Measurements from ENCODE around the gene CSNK2B. TPM values are rescaled to one million over a fixed set of nuclear protein-coding genes. Genes with fewer than 3 reads are reported as not detected.

Gene CSNK2B
- total RNA-seq, 1 experiment from 2014 or later: 219 TPM

DNA sequence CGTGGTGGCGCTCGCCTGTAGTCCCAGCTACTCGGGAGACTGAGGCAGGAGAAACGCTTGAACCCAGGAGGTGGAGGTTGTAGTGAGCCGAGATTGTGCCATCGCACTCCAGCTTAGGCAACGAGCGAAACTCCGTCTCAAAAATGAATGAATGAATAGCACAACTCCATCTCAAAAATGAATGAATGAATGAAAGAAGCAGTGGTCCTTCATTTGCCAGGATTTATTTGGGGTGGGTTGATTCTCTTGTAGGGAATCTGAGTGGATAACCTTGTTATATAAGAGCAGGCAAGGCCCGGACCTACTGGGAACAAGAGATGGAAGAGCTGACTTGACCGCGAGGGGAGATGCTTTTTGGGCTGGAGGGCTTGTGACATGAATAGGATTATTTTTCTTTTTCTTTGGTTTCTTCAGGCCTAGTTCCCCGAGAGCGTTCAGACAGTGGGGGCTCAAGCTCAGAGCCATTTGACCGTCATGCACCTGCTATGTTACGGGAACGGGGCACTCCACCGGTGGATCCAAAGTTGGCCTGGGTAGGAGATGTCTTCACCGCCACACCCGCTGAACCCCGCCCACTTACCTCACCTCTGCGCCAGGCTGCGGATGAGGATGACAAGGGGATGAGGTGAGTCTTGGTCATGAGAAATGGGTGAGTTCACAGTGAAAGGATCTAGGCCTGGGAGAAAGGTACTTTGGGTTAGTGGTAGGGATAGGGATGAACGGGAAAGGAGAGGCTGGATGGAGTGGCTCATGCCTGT, 35.5 kb upstream of the CSNK2B start:
- H3K9me3 ChIP-seq (ENCODE audit: control insufficient read depth, insufficient read depth, low read depth, low read length): no peaks in the 10 kb centered on the region
- intact Hi-C loops (cut with micrococcal nuclease; ENCODE audit: unreplicated experiment) (loop anchor here (1.0 kb wide), 1 partner anchor 9 kb away; no protein-coding TSS in a partner anchor), in situ Hi-C loops (cut with HindIII; ENCODE audit: low pct_unique_long_range_greater_than_20kb, low sequenced_read_pairs) (no loop called here)
- ATAC-seq (no peak), DNase-seq (ENCODE audit: low read depth, low spot score) (no peak)
- H3K36me3 ChIP-seq (ENCODE audit: control insufficient read depth, insufficient read depth, low read length): peaks cover 55% of the 10 kb centered on the region
- CTCF ChIA-PET: interaction anchor here (0.5 kb wide), 1 partner anchor 40 kb away, joined by 3 read pairs; no protein-coding TSS in a partner anchor
- H3K27me3 ChIP-seq (ENCODE audit: control insufficient read depth, insufficient read depth, low read length): no peaks in the 10 kb centered on the region
- BruUV-seq (replicated peaks): no TSS peak
- peaks cover 5% of the 10 kb centered on the region; the same call in 1 of the 2 replicates for H3K4me1 ChIP-seq (ENCODE audit: control insufficient read depth, insufficient read depth, low read length)
- no peak overlapping the region for H3K4me3 ChIP-seq (ENCODE audit: low read depth in 2 of 2, low read length in 2 of 2)
- TF ChIP-seq SIN3A (IDR thresholded peaks at IDR 0.05; ENCODE audit: borderline replicate concordance, insufficient read depth, low read depth, low read length) (no peak), POLR2AphosphoS5 (IDR thresholded peaks at IDR 0.05; ENCODE audit: low read depth, low read length) (no peak; the same call in 1 of the 2 replicates), TCF7L2 (IDR thresholded peaks at IDR 0.05; ENCODE audit: low read depth, low read length) (no peak)
- TF ChIP-seq, protein P1, sequence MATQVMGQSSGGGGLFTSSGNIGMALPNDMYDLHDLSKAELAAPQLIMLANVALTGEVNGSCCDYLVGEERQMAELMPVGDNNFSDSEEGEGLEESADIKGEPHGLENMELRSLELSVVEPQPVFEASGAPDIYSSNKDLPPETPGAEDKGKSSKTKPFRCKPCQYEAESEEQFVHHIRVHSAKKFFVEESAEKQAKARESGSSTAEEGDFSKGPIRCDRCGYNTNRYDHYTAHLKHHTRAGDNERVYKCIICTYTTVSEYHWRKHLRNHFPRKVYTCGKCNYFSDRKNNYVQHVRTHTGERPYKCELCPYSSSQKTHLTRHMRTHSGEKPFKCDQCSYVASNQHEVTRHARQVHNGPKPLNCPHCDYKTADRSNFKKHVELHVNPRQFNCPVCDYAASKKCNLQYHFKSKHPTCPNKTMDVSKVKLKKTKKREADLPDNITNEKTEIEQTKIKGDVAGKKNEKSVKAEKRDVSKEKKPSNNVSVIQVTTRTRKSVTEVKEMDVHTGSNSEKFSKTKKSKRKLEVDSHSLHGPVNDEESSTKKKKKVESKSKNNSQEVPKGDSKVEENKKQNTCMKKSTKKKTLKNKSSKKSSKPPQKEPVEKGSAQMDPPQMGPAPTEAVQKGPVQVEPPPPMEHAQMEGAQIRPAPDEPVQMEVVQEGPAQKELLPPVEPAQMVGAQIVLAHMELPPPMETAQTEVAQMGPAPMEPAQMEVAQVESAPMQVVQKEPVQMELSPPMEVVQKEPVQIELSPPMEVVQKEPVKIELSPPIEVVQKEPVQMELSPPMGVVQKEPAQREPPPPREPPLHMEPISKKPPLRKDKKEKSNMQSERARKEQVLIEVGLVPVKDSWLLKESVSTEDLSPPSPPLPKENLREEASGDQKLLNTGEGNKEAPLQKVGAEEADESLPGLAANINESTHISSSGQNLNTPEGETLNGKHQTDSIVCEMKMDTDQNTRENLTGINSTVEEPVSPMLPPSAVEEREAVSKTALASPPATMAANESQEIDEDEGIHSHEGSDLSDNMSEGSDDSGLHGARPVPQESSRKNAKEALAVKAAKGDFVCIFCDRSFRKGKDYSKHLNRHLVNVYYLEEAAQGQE (IDR thresholded peaks at IDR 0.05; ENCODE audit: insufficient read depth in 1 of 2, low read depth in 2 of 2, low read length in 1 of 2): no peak
- TF ChIP-seq, protein P2, sequence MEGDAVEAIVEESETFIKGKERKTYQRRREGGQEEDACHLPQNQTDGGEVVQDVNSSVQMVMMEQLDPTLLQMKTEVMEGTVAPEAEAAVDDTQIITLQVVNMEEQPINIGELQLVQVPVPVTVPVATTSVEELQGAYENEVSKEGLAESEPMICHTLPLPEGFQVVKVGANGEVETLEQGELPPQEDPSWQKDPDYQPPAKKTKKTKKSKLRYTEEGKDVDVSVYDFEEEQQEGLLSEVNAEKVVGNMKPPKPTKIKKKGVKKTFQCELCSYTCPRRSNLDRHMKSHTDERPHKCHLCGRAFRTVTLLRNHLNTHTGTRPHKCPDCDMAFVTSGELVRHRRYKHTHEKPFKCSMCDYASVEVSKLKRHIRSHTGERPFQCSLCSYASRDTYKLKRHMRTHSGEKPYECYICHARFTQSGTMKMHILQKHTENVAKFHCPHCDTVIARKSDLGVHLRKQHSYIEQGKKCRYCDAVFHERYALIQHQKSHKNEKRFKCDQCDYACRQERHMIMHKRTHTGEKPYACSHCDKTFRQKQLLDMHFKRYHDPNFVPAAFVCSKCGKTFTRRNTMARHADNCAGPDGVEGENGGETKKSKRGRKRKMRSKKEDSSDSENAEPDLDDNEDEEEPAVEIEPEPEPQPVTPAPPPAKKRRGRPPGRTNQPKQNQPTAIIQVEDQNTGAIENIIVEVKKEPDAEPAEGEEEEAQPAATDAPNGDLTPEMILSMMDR (IDR thresholded peaks at IDR 0.05): no peak
- POLR2A ChIA-PET: no interaction called here
- no peak overlapping the region for H3K27ac ChIP-seq (ENCODE audit: low read length)

DNA sequence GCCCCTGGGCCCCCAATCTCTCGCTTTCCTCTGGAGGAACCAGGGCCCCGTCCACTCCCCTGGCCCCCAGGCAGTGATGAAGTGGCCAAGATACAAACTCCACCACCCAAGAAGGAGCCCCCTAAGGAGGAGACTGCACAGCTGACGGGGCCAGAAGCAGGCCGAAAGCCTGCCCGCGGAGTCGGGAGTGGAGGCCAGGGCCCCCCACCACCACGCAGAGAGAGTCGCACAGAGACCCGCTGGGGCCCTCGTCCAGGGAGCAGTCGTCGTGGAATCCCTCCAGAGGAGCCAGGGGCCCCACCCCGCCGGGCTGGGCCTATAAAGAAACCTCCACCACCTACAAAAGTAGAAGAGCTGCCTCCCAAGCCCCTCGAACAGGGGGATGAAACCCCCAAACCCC, 34.7 kb upstream of the CSNK2B start:
- TF ChIP-seq, protein P1 (IDR thresholded peaks at IDR 0.05; ENCODE audit: insufficient read depth in 1 of 2, low read depth in 2 of 2, low read length in 1 of 2): no peak
- TF ChIP-seq, protein P2 (IDR thresholded peaks at IDR 0.05): no peak
- TF ChIP-seq TCF7L2 (IDR thresholded peaks at IDR 0.05; ENCODE audit: low read depth, low read length): no peak
- TF ChIP-seq POLR2AphosphoS5 (IDR thresholded peaks at IDR 0.05; ENCODE audit: low read depth, low read length): no peak
- TF ChIP-seq SIN3A (IDR thresholded peaks at IDR 0.05; ENCODE audit: borderline replicate concordance, insufficient read depth, low read depth, low read length): no peak
- ChIA-PET POLR2A (no interaction called here), CTCF (no interaction called here)
- H3K36me3 ChIP-seq (ENCODE audit: control insufficient read depth, insufficient read depth, low read length): peaks cover 52% of the 10 kb centered on the region
- no peaks in the 10 kb centered on the region for H3K27me3 ChIP-seq (ENCODE audit: control insufficient read depth, insufficient read depth, low read length)
- ATAC-seq (no peak), DNase-seq (ENCODE audit: low read depth, low spot score) (no peak)
- peaks cover 6% of the 10 kb centered on the region; the same call in 1 of the 2 replicates for H3K4me1 ChIP-seq (ENCODE audit: control insufficient read depth, insufficient read depth, low read length)
- in situ Hi-C loops (cut with HindIII; ENCODE audit: low pct_unique_long_range_greater_than_20kb, low sequenced_read_pairs) (no loop called here), intact Hi-C loops (cut with micrococcal nuclease; ENCODE audit: unreplicated experiment) (no loop called here)
- TSS peak; percentile 15 for BruUV-seq (replicated peaks)
- no peak overlapping the region for H3K4me3 ChIP-seq (ENCODE audit: low read depth in 2 of 2, low read length in 2 of 2)
- H3K27ac ChIP-seq (ENCODE audit: low read length): no peak overlapping the region
- H3K9me3 ChIP-seq (ENCODE audit: control insufficient read depth, insufficient read depth, low read depth, low read length): no peaks in the 10 kb centered on the region

Measured in Panc1 (cell line).